Left ventricle myocardium inferior (tissue), 1 donor: ENCODE measurements around the gene AFAP1L2. TPM values are rescaled to one million over a fixed set of nuclear protein-coding genes. Genes with fewer than 3 reads are reported as not detected.

ENCODE experiments used
- DNase-seq: peaks from one replicate; pipeline ENCODE4 v3.0.0-alpha.2; 2020
- H3K27ac ChIP-seq: fragments of 200-600 bp; replicated peaks from 2 replicates; pipeline ENCODE4 v1.8.0; 2021
- H3K27me3 ChIP-seq: fragments of 200-600 bp; 2 replicates; pipeline ENCODE4 v1.8.0; 2021; ENCODE audit warnings: low read depth
- H3K36me3 ChIP-seq: fragments of 200-600 bp; 2 replicates; pipeline ENCODE4 v1.8.0; 2021
- H3K4me1 ChIP-seq: fragments of 200-600 bp; 2 replicates; pipeline ENCODE4 v1.8.0; 2021
- H3K4me3 ChIP-seq: fragments of 200-600 bp; 2 replicates; pipeline ENCODE4 v1.8.0; 2021; ENCODE audit warnings: mild to moderate bottlenecking, moderate library complexity
- H3K9me3 ChIP-seq: fragments of 200-600 bp; replicated peaks from 2 replicates; pipeline ENCODE4 v1.8.0; 2021
- intact Hi-C: fragments of 100-400 bp; cut with micrococcal nuclease; formaldehyde crosslinking; loops from one replicate; pipeline ENCODE4 v1.11.0; 2022
- total RNA-seq: library from RNA; stranded (reverse); fragmentation: NEBNext Ultra II Directional; extraction: Animal tissue kit (Norgen Biotek cat#: 25700); gene quantifications from one replicate; pipeline ENCODE4 v1.2.1, GENCODE V29; 2021
- TF ChIP-seq, protein P1 (sequence below): fragments of 200-600 bp; IDR thresholded peaks from 2 replicates; pipeline ENCODE4 v1.8.0; 2021; ENCODE audit warnings: antibody characterized with exemption, mild to moderate bottlenecking, borderline replicate concordance
- donor health status: DM: no; HTN: yes; CAD: no; lungs with severe emphysema.

The AFAP1L2 gene
- total RNA-seq, 1 donor from 2014 or later: 7.0 TPM

- Histone ChIP-seq H3K27me3 (no peaks in the 10 kb centered on the region), H3K4me1 (peaks cover 9% of the 10 kb centered on the region), H3K36me3 (no peaks in the 10 kb centered on the region), H3K9me3 (no peaks in the 10 kb centered on the region), H3K4me3 (no peak overlapping the region), H3K27ac (no peak overlapping the region)
- DNase-seq: no peak
- intact Hi-C loops: no loop called here
- TF ChIP-seq, protein P1, sequence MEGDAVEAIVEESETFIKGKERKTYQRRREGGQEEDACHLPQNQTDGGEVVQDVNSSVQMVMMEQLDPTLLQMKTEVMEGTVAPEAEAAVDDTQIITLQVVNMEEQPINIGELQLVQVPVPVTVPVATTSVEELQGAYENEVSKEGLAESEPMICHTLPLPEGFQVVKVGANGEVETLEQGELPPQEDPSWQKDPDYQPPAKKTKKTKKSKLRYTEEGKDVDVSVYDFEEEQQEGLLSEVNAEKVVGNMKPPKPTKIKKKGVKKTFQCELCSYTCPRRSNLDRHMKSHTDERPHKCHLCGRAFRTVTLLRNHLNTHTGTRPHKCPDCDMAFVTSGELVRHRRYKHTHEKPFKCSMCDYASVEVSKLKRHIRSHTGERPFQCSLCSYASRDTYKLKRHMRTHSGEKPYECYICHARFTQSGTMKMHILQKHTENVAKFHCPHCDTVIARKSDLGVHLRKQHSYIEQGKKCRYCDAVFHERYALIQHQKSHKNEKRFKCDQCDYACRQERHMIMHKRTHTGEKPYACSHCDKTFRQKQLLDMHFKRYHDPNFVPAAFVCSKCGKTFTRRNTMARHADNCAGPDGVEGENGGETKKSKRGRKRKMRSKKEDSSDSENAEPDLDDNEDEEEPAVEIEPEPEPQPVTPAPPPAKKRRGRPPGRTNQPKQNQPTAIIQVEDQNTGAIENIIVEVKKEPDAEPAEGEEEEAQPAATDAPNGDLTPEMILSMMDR: no peak
These were observed 125.0 kb downstream of the AFAP1L2 start for GRCh38 chr10:114279289-114279688.

GRCh38 chr10:114278884-114279191, 125.5 kb downstream of the AFAP1L2 start:
- intact Hi-C loops: no loop called here
- Histone ChIP-seq H3K27ac (no peak overlapping the region), H3K4me3 (no peak overlapping the region), H3K9me3 (no peaks in the 10 kb centered on the region), H3K4me1 (peaks cover 4% of the 10 kb centered on the region), H3K27me3 (no peaks in the 10 kb centered on the region), H3K36me3 (no peaks in the 10 kb centered on the region)
- TF ChIP-seq, protein P1: no peak
- DNase-seq: no peak

- DNase-seq: no peak
- intact Hi-C loops: no loop called here
These were observed 126.0 kb downstream of the AFAP1L2 start for GRCh38 chr10:114278140-114278883.

GRCh38 chr10:114276671-114277070, 127.6 kb downstream of the AFAP1L2 start:
- Histone ChIP-seq H3K4me1 (peaks cover 8% of the 10 kb centered on the region), H3K36me3 (no peaks in the 10 kb centered on the region), H3K27ac (no peak overlapping the region), H3K4me3 (no peak overlapping the region), H3K27me3 (no peaks in the 10 kb centered on the region), H3K9me3 (no peaks in the 10 kb centered on the region)
- TF ChIP-seq, protein P1: no peak
- intact Hi-C loops: no loop called here
- DNase-seq: no peak

More at GRCh38 chr10:114278140-114278883, 126.0 kb downstream of the AFAP1L2 start:
- no peaks in the 10 kb centered on the region for H3K9me3 ChIP-seq
- no peak overlapping the region for H3K27ac ChIP-seq
- H3K4me1 ChIP-seq: no peaks in the 10 kb centered on the region
- no peaks in the 10 kb centered on the region for H3K36me3 ChIP-seq
- H3K4me3 ChIP-seq: no peak overlapping the region
- no peaks in the 10 kb centered on the region for H3K27me3 ChIP-seq
- TF ChIP-seq, protein P1: no peak

- no peak for DNase-seq
- no peak overlapping the region for H3K27ac ChIP-seq
- H3K9me3 ChIP-seq: no peaks in the 10 kb centered on the region
- H3K4me1 ChIP-seq: peaks cover 14% of the 10 kb centered on the region
- no peaks in the 10 kb centered on the region for H3K36me3 ChIP-seq
- H3K27me3 ChIP-seq: no peaks in the 10 kb centered on the region
- no peak overlapping the region for H3K4me3 ChIP-seq
- intact Hi-C loops: no loop called here
- TF ChIP-seq, protein P1: no peak
These were observed 128.2 kb downstream of the AFAP1L2 start for GRCh38 chr10:114276066-114276465.
